Putamen (tissue), 1 donor: Measurements from ENCODE around the gene RDH11.

ENCODE experiments used
- DNase-seq: peaks from one replicate; pipeline ENCODE4 v3.0.0-alpha.2; 2016; ENCODE audit warnings: low spot score

The RDH11 gene

DNA sequence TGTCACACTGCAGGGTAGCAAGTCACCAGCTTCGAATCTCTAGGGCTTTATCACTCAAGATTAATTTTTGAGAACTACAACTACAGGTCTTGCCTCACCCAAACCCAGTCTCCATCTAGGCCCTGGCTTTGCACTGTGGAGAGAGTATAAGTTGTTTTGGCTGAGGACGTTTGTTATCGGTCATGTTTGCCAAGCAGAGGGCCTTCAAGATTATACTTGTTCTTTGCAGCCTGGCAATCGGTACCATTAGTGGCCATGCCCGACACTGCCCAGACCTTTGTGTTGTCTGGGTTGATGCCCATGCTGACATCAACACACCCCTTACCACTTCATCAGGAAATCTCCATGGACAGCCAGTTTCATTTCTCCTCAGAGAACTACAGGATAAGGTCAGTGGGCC, 50.1 kb downstream of the RDH11 start:
- no peak for DNase-seq

DNA sequence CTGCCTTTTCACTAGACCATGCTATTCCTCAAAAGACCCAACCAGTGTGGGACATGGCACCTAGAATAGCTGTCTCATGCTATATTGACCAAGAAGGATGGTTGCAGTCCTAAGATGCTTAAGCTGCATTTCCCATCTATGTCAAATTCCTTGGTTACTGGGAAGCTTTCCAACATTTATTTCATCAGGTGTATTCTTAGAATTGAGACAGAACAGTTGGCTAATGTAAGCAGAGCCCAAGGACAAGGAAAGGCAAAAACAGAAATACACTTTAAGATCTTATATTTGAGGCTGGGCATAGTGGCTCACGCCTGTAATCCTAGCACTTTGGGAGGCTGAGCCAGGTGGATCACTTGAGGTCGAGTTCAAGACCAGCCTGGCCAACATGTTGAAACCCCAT, 51.1 kb downstream of the RDH11 start:
- DNase-seq = no peak

DNA sequence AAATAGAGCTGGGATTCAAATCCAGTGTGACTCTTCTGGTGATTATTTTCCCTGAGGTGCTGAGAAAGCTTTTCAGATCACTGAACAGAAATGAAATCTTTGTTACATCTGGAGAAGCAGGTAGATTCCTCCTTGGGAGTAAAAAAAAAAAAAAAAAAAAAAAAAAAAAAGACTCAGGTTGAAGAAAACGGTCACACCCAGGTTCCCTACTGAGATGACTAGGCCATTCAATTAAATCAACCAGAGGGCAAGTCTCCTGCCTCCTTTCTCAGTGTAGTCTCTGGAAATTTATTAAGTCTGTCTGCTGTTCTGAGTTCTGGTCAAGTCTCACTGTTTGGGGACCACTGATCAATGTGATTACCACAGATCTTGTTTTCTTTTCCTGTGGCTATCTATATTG, 51.9 kb downstream of the RDH11 start:
- DNase-seq = no peak

DNA sequence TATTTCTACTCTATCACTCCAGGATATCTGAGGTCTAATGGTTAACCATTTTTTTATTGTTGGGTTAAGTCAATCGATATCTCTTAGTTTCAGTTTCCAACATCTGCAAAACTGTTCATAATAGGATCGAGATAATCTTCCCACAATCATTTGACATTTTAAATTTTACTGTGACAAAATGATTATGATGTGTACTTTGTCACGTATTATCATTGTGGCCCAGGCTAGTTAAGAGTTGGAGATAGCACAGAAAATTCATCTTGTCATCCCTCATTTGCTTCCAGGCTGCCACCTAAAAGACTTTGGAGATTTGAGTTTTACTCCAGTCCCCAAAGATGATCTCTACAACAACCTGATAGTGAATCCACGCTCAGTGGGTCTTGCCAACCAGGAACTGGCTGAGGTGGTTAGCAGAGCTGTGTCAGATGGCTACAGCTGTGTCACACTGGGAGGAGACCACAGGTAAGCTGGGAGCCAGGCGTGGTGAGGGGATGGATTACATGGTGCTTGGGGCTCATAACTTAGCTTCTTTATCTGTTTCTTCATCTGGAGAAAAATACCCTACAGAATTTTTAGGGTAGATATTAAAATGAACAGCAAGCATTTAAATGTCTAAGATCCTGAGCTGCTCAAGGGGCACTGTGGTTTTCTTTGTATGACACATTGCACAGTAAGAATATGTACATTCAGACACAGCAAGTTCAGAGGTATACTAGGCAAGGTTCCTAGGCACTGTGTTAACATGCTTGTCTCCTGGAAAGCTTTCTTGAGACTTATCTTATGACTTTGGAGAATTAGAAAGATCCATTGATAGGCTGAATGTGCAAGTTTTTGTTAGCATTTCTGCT, 53.4 kb downstream of the RDH11 start:
- no peak for DNase-seq

DNA sequence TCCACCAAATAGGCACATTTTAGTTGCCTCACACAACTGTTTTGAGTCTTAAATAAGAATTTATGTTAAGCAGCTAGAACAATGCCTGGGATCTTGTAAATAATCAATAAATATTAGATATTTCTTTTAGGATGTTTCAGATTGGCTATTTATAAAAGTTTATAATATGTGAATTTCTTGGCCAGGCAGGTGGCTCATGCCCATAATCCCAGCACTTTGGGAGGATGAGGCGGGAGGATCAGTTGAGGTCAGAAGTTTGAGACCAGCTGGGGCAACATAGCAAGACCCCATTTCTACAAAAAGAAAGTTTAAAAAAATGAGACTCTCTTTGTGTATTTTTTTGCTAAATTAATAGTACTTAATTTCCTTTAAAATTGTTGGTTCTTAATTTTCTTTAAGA, 54.1 kb downstream of the RDH11 start:
- no peak for DNase-seq

DNA sequence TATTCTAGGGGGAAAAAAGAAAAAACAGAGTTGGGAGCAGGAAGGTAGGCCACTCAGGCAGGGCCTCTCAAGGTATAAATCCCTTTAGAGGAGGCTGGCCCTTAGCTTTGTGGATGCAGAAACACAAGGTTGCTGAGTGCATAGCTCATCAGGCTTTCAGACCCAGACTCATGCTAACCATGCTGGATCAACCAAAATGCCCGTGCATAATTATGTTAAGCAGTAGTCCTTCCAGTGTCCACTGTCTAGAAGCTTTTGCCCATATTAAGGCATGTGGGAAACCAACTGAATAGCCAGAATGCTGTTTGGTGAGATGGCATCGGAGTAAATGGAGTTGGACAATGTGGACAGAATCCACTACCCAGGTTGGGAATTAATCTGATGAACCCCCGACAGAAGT, 56.9 kb downstream of the RDH11 start:
- DNase-seq = no peak

DNA sequence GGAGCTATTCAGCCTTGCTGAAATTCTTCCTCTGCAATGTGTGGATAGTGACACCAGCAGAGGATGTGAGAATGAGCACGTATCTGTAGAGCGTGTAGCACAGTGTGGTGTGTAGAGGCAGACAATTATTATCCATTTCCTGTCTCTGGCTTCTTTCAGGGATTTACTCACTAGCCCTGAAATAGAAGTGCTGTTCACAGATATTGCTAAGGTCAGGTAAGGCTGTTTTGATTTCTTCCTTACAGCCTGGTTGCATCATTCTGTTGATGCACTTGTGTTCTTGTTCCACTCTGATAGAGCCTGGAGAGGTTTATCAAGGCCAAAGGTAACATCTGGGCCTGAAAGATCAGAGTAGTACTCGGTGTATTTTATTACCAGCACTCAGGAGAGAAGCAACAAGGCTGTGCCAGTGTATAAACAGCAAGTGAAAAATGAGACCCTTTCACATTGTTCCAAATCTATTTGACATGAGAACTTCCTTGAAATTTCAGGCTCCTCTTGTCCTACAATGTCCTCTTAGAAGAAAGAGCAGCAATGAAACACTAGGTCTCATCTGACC, 59.1 kb downstream of the RDH11 start:
- no peak for DNase-seq

DNA sequence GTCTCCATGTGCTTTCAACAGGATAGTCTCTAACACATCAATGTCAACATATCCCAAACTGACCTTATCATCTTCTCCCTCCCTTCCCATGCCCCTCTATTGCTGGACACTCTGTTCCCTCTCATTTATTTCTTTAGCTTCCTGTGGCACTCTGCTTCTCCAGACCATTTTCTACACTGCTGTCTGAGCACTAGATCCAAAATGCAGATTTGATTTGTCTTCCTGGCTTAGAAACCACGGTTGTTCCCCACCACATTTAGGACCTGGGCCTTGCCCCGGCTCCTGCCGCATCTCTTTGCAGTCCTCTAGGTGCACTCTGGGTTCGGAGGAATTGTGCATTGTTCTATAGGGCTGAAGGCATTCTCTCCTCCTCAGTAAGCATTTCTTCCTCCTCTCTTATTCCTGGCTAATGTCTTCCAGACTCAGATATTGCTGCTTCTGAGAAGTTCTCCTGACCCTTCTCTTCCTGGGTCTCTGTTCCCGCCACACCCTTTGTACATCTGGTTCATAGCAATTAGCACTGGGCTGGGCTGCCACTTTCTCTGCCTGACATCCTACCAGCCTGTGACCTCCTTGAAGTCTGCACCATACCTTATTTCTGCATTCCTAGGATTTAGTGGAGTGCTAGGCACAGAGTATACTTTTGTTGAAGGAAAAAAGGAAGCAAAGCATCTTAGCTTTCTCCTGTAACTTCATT, 62.0 kb downstream of the RDH11 start:
- no peak for DNase-seq

DNA sequence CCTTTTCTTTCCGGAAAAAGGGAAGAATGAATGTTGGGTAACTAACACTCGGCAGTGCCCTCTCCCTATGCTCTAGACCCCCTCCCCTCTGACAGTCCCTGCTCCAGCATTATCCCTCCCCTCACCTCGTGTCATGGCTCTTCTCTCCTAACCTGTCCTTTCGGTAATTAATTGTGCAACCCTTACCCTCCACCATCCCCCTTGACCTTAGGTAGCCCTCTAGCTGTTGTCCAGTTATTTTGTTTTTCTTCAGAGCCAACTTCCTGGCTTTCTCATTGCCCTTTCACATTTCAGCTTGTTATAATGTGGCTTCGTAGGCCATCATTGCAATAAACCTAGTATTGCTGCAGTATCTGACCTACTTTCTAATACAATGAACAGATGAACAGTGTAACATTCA, 64.6 kb downstream of the RDH11 start:
- no peak for DNase-seq

DNA sequence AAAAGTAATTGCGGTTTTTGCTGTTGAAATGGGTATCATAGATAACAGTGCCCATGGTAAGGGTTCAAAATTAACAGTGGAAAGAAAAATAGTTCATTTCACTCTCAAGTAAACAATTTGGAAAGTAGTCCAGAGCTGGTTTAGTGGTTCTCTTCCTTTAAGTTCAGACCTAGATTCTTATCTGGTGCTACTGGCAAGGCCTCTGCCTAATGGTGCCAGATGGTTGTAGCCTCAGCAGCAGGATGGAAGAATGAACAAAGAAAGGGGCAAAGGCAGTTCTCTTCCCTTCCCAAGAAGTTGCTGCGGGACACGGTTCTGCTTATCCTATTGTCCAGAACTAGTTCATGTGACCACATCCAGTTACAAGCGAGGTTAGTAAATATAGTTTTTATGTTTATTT, 65.4 kb downstream of the RDH11 start:
- DNase-seq = no peak

DNA sequence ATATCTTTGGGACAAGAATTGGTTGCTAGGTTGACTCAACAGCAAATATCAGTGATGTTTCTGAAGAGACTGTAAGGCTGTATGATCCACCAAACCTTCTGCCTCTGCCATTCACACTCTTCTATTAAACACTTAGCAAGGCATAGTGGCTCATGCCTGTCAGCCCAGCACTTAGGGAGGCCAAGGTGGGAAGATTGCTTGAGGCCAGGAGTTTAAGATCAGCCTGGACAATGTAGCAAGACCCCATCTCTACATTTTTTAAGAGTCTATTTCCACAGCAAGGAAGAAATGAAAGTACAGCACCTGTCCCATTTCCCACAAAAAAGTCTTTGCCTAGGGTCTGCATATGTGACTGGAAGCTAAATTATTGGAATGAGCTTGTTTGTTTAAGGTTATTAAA, 68.0 kb downstream of the RDH11 start:
- DNase-seq = no peak
